SU-DHL-6 (cell line): ENCODE measurements around the gene COL18A1.

Source experiments
- EZH2phosphoT487 ChIP-seq: fragments of 200-600 bp; sonication (generic), shearing (Covaris generic); conservative IDR thresholded peaks from 2 replicates; pipeline ENCODE4 v1.6.1; 2018; ENCODE audit warnings: mild to moderate bottlenecking, antibody characterized with exemption, low read length, moderate library complexity, mixed read lengths
- TF ChIP-seq, protein P1 (sequence below): fragments of 200-600 bp; sonication (generic); IDR thresholded peaks from one replicate; pipeline ENCODE4 v1.5.1; 2017; ENCODE audit warnings: antibody characterized with exemption, mild to moderate bottlenecking, low read length, moderate library complexity; ENCODE audit not compliant: insufficient read depth, poor library complexity, severe bottlenecking

DNA sequence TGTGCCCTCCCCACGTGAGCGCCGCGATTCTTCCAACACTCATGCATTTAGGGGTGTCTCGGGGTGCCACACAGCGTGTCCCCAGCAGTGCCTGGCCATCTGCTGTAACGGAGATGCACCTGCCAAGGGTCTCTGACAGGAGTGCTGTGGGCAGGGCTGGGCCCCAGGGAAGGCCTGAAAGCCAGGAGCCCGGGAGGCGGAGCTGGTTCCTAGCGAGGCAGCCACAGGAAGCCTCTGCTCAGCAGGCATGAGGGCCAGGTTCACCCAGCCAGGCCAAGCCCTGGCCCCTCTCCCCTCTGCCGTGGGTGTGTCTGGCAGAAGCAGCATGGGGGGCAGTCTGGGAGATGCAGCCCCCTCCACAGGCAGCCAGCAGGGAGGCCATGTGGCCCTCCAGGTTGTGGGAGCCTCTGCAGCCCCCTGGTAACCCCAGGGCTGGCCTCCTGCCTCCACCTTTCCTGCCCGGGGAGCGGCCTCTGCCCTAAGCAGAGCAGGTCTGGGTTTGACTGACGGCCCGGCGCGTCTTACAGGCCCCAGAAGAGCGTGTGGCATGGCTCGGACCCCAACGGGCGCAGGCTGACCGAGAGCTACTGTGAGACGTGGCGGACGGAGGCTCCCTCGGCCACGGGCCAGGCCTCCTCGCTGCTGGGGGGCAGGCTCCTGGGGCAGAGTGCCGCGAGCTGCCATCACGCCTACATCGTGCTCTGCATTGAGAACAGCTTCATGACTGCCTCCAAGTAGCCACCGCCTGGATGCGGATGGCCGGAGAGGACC lies 106.9 kb downstream of the COL18A1 start:
- TF ChIP-seq, protein P1, sequence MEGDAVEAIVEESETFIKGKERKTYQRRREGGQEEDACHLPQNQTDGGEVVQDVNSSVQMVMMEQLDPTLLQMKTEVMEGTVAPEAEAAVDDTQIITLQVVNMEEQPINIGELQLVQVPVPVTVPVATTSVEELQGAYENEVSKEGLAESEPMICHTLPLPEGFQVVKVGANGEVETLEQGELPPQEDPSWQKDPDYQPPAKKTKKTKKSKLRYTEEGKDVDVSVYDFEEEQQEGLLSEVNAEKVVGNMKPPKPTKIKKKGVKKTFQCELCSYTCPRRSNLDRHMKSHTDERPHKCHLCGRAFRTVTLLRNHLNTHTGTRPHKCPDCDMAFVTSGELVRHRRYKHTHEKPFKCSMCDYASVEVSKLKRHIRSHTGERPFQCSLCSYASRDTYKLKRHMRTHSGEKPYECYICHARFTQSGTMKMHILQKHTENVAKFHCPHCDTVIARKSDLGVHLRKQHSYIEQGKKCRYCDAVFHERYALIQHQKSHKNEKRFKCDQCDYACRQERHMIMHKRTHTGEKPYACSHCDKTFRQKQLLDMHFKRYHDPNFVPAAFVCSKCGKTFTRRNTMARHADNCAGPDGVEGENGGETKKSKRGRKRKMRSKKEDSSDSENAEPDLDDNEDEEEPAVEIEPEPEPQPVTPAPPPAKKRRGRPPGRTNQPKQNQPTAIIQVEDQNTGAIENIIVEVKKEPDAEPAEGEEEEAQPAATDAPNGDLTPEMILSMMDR, result no peak
- no peak for TF ChIP-seq EZH2phosphoT487
